Left forelimb (tissue), 1 donor: Measurements from ENCODE around the gene INTS11.
A peak's percentile ranks its signal among the peaks of the same experiment; 100 is the strongest.

Experiments used
- DNase-seq: peaks from one replicate; pipeline ENCODE4 v3.0.0-alpha.2; 2018; ENCODE audit warnings: low spot score

Gene INTS11

DNA sequence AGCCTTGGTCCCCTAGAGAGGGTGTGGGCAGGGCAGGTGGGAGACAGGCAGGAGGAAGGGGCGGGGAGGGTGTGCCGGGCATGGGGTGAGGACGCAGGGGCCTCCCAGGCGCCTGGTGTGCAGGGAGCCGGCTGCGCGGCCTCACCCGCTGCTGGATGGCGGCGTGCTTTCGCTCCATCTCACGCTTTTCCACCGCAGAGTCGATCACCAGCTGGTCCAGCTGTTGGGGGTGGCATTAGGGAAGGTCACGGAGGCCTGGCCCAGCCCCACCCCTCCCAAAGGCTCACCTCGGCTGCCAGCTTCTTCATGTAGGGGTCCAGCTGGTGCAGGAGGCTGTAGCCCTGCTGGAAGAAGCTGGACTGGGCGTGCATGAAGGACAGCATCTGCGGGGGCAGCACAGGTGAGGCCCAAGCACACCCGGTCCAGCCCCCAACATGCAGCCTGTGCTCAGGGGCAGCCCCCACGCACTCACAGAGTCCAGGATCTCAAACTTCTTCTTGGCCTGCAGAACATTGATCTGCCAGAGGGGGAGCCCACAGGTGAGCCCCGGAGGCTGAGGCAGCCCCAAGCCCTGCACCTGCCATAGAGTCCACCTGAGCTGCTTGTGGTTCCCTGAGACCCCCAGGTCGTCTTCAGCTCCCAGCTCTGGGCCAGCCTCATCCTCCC lies 24.6 kb downstream of the INTS11 start:
- no peak for DNase-seq

DNA sequence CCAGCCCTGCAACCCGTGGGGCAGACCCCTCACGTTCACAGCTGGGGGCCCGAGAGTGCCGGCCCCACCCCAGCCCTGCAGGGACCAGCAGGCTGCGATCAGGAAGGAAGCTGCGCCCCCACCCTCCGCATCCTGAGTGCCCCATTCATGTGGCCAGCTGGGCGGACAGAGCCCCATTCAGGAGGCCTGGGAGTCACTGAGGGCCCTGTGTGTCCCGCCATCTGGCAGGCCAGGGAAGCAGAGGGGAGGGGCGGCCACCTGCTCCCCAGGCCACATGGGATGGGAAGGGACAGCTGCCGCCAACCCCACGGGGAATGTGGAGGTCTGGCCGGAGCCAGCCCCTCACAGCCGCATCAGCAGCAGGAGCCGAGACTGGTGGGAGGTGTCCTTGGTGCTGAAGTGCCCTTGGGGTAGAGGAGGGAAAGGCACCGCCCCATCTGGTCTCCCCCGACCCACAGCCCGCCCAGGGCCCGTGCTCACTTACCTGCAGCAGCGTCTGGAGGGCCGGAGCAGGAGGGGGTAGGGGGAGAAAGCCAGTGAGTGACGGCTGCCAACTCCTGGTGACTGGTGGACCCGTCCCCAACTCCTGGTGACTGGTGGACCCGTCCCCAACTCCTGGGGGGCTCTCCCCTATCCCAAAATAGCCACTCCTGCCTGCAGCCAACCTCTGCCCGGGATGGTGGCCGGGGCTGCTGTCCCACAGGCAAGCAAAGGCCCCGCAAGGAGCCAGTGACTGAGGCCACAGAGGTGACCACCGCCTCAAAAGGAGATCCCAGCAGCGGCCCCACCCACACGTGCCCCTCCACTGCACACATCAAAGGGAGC lies 25.4 kb downstream of the INTS11 start:
- DNase-seq: peak; percentile 80

DNA sequence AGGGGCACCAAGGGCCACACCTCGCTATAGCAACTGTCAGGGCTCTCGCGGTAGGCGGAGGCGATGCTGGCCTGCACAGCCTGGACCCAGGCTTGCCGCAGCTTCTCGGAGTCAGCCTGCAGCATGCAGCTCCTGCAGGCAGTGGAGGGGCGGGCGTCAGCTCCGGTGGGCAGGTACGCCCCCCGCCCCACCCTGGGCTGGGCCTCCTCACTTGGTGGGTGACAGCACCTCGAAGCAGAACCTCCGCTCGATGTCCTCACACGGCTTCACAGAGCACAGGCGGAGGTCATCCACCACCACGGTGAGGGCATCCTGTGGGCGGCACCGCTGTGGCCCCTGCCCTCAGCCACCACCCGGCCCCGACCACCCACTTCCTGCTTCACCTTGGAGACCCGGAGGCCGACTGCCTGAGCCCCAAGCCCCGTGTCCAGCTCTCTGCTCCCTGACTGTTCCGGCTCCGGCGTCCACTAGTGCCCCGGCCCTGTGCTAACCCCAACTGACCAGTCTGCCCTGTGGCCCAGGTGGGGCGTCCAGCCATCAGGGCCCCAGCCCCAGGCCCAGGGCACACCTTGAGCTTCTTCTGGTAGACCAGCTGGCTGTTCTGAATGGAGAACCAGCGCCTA lies 26.5 kb downstream of the INTS11 start:
- no peak for DNase-seq

DNA sequence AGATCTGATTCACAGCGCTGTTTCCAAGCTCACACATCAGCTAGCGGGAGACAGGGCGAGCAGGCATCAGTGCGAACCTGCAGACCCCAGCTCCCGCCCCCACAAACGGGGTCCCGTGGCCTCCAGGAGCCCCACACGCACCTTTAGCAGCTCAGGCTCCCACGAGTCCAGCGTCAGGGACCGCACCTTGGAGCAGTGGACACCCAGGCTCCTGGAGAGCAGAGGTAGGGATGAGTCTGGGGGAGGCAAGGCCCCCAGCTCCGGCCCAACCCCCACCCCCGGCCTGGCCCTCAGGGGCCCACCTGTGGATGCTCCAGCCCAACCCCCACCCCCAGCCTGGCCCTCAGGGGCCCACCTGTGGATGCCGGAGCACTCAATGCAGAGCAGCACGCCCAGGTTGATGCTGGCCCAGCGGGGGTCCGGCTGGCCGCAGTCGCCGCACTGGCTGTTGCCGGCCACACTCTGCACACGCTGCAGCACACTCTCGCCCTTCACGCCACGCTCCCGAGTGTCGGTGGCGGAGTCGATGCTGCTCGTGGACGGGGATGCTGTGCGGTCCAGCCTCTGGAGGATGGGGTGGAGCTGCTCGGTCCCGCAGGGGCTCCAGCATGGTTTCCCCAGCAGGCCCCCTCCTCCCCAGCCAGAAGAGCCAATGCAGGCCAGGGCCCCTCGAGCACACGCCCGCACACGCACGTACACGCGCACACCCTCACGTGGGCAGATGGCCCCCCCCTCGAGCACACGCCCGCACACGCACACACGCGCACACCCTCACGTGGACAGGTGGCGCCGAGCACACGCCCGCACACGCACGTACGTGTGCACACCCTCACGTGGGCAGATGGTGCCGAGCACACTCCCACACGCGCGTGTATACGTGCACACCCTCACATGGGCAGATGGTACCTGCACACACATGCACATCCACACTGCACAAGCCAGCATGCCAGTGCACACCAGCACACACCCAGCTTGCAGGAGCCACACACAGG lies 28.1 kb downstream of the INTS11 start:
- DNase-seq: no peak

DNA sequence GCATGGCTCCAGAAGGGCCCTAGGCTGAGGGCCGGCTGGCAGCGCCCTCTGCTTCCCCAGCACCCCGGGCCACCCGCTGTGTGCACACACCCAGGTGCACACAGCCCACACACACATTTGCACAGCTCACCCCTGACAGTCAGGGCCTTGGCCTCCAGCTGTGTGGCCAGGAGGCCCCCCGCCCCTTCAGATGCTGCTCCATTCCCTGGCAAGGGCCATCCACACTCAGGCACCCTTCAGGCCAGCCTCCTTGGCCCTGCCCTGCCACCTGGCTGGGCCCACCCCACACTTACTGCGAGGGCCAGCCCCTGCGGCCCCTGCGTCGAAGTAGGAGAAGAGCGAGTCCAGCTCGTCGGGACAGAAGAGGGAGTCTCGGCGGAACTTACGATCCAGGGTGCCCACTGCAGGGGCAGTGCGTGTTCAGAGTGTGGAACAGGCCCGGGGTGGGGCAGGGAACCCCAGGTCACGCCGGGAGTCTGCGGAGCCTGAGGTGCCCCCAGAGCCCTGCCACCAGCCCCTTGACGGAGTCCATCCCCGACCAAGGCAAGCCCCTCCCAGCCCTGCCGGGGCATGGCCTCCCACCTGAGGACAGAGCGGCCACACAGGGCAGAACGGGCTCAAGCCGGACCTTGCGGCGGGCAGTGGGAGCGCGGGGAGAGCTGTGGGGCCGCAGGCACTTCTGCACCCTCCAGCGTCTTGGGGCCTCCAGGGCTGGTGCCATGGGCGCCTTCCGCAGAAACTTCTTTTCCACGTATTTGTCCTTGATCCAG lies 29.1 kb downstream of the INTS11 start:
- no peak for DNase-seq

DNA sequence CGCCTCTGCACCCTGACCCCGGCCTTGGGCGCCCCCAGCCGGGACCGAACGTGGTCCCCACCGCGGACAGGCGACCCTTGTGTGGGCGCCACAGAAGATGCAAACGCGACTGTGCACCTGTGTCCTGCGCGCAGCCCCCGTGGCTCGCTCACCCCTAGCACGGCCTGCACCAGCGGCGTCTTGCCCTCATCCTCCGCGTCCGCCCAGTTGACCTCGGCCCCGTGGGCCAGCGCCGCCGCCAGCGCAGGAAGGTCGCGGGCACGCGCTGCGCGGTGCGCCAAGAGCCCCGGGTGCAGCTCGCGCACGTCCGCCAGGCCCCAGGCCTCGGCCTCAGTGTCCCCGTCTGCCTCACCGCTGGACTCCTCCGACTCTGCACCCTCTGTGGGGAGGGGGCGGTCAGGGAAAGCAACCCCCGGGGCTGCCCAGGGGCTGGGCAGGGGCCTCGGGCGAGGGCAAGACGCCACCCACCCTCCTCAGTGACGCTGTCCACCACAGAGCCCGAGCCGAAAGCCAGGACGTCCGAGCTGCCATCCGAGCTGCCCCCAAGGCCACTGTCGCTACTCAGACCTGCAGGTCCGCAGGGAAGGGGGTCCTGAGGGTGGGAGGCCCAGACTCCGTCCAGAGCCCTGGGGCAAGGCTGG lies 30.1 kb downstream of the INTS11 start:
- no peak for DNase-seq

DNA sequence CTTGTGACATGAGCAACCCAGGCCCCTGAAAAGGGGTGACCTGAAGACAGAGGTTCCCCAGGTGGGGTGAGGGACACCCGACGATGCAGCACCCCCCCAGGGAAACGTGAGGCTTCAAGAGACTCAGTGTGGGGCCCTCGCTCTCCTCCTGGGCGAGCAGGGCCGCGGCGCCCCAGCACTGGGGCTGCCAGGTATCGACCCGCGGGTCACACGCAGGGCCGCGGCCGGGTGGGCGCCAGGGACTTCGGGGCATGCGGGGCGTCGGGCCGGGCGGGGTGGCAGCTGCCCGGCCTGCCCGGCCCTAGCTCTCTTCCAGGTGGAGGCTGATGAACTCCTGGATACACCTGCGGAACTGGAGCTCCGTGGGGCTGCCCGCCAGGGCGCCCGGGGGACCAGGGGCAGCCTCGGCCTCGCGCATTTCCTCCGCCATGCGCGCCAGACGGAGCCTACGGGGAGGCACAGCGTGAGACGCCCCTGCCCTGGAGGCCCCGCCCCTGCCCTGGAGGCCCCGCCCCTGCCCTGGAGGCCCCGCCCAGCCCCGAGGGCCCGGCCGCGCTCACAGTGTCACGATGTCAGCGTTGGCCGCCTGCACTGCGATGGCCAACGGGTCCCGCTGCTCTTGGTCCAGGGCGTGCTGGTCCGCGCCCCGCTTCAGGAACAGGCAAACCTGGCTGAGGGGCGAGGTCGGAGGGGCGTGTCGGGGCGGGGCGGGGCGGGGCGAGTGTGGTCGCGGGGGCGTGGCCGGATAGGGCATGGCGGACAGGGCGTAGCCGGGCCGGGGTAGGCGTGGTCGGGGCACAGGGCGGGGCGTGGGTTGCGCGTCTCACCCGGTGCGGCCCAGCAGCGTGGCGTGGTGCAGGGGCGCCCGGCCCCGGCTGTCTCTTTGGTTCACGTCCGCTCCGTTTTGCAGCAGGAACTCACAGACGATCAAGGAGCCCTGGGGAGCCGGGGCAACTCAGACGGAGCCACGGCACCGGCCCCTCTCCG lies 30.9 kb downstream of the INTS11 start:
- DNase-seq: no peak

DNA sequence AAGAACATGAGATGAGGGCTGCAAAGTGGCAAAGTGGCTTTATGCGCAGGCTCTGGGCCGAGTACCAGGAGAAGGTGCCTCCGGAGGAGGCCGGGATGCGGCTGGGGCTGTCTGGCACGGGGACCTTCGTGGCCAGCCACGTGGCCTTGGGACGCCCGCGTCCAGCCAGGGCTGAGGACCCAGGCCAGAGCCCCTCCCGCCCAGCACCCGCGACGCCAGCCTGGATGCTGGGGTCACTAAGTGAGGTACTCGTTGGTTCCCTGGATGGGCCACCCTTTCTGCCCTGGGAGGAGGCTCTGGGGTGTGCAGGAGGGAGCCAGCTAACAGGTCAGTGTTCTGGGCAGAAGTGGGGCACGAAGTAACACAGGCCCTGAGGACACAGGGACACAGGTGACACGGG lies 31.6 kb downstream of the INTS11 start:
- no peak for DNase-seq

DNA sequence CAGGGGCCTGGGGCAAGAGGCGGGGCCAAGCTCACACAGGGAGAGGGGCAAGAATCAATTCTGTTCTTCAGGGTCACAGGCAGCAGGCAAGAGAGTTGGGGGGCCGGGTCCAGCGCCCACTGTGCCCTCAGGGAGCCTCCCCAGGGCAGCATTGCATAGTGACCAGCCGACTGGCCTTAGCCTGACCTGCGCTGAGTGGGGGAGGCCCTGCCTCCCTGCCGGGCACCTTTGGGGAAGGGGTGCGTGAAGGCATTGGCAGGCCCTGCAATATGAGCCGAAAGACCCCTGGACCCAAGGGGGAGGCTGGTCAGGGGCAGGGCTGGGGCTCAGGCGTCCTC lies 32.0 kb downstream of the INTS11 start:
- no peak for DNase-seq

DNA sequence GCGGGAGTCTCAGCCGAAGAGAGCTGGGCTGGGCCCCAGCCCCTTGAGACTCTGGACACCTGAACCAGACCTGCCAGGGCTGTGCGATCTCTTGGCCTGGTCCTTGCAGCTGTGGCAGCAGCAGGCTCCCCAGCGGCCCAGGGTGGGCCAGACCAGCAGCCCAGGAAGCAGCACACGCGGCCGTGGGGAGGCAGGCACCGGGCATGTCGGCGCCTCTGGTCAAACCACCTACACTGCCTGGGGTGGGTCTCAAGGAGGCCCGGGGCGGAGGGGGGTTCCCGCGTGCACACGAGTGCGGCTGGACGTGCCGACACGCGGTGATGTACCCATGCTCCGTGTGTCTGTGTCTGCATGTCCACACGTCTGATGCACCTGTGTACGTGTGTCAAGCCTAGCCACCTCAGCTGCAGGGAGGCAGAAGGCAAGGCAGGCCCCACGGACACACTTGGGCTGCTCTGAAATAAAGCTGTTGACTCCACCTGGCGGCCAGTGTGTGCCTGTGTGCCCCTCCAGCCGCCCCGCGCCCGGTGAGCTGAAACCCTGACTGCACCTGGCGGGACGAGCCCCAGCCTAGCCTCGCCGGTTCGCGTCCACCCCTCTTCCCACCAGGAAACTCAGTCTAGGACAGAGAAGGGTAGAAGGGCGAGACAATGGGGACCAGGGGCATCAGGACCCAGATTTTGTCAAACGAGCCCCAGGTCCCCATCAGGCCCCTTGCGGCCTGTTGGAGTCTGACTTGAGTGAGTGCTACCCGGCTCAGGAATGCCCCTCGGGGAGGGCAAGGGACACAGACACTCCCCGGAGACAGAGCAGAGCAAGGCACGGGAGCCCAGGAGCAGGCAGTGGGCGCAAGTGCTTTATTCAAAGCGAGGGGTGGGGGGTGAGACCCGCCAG lies 32.7 kb downstream of the INTS11 start:
- no peak for DNase-seq

DNA sequence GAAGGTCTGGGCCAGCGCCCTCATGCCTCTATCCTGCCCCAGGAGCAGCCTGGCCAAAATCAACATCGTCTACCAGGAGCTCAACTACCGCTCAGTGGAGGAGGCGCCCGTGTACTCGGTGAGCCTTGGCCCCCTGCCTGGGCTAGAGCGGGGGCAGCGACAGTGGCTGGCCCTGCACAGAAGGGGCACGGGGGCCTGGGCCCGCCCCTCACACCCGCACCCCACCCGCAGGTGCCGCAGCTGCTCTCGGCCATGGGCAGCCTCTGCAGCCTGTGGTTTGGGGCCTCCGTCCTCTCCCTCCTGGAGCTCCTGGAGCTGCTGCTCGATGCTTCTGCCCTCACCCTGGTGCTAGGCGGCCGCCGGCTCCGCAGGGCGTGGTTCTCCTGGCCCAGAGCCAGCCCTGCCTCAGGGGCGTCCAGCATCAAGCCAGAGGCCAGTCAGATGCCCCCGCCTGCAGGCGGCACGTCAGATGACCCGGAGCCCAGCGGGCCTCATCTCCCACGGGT lies 33.4 kb downstream of the INTS11 start:
- DNase-seq: no peak

DNA sequence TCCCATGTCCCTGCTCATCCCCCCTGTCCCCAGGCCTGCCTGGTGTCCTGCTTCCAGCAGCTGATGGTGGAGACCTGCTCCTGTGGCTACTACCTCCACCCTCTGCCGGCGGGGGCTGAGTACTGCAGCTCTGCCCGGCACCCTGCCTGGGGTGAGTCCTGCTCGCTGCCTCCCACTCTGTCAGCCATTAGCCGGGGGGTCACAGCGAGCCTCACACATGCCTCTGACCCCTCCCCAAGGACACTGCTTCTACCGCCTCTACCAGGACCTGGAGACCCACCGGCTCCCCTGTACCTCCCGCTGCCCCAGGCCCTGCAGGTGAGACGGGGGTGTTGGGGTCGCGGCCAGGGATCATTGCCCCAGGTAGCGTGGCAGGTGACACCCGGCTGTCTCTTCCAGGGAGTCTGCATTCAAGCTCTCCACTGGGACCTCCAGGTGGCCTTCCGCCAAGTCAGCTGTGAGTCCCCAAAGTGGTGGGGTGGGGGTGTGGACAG lies 34.2 kb downstream of the INTS11 start:
- no peak for DNase-seq

DNA sequence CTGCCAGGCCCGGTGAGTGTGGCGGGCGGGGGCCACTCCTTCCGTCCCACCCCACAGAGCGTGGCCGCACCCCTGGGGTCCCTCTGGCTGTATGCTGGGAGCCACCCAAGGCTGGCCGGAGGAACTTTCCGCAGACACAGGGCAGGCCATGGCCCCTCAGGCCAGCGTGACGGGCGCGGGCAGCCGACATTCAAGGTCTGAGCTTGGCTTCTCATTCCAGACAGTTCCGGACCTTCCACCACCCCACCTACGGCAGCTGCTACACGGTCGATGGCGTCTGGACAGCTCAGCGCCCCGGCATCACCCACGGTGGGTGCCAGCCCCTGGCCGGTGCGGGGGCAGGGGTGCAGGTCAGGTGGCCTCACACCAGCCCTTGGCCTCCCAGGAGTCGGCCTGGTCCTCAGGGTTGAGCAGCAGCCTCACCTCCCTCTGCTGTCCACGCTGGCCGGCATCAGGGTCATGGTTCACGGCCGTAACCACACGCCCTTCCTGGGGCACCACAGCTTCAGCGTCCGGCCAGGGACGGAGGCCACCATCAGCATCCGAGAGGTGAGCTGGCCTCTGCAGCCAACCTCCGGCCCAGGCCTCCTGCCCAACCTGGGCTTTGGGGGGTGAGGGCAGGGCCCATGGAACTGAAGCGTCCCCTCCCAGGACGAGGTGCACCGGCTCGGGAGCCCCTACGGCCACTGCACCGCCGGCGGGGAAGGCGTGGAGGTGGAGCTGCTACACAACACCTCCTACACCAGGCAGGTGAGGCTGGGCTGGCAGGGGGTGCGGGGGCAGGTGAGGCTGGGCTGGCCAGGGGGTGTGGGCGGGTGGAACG lies 37.0 kb downstream of the INTS11 start:
- no peak for DNase-seq

DNA sequence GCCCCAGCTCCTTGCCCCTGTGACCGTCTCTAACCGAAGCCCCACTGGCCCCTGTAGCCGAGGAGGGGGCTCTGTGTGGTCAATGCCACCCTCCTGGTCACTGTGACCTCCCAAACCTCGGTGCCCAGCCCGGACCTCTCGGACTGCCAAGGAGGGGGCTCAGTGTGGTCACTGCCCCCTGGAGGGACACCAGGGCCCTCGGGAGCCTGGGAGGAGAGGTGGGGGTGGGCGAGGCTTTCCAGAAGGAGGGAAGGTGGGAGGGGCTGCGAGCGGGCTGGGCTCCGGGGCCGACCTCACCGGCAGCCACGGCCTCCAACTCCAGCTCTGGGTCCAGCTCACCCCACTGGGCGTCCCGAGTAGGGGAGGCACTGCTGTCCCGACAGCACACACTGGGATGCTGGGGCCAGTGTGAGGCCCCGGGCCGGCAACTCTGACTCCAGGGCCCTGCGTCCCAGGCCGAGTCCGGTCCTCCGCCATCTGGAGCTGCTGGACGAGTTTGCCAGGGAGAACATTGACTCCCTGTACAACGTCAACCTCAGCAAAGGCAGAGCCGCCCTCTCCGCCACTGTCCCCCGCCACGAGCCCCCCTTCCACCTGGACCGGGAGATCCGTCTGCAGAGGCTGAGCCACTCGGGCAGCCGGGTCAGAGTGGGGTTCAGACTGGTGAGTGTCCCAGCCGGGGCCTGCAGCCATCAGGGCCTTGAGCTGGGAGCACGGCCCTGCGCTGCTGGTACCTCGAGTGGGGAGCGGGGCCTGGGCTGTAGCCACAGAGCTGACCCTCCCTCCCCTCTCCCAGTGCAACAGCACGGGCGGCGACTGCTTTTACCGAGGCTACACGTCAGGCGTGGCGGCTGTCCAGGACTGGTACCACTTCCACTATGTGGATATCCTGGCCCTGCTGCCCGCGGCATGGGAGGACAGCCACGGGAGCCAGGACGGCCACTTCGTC lies 37.9 kb downstream of the INTS11 start:
- DNase-seq: no peak

DNA sequence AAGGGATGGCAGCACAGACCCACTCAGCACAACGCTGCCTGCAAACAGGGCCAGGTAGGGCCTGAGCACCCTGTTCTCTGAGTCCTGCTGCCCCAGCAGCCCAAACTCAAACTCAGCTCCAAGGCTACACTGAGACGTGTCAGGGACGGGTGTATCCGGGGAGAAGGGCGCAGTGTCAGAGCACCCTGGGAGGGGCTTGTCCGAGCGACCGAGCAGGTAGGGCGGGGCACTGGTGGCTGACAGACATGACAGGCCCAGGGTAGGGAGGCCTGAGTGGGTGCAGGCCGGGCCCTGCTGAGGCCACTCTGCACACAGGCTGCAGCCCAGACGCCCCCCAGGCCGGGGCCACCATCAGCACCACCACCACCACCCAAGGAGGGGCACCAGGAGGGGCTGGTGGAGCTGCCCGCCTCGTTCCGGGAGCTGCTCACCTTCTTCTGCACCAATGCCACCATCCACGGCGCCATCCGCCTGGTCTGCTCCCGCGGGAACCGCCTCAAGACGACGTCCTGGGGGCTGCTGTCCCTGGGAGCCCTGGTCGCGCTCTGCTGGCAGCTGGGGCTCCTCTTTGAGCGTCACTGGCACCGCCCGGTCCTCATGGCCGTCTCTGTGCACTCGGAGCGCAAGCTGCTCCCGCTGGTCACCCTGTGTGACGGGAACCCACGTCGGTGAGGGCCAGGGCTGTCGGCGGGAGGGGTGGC lies 38.7 kb downstream of the INTS11 start:
- no peak for DNase-seq
